HG03066 (cell line): Measurements from ENCODE around the gene SPTAN1.

Experiments
- ATAC-seq: cut with Tn5 transposase; IDR thresholded peaks from one replicate; pipeline ENCODE4 v1.9.1; 2021; ENCODE audit warnings: low read depth; ENCODE audit not compliant: unreplicated experiment

SPTAN1 gene

DNA sequence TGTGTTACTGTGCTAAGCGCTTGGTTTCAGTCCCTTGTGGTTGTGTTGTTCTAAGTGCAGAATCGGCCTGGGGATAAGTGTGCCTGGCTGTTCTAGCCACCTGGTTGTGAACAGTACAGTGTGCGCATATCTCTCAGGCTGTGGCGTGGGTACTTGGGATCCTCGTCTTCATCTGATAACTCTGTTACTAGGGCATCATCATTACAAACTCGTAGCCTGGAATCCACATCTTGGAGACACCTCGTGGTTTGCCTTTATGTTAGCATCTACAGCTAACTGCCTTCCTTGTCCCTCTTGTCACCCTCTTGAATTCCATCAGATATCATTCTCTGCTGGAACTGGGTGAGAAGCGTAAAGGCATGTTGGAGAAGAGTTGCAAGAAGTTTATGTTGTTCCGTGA, 41.5 kb downstream of the SPTAN1 start:
- no peak for ATAC-seq

GRCh38 chr9:128595471-128595870, 43.1 kb downstream of the SPTAN1 start:
- ATAC-seq: no peak

- ATAC-seq: no peak
These were observed 47.7 kb downstream of the SPTAN1 start for GRCh38 chr9:128600099-128600498.

DNA sequence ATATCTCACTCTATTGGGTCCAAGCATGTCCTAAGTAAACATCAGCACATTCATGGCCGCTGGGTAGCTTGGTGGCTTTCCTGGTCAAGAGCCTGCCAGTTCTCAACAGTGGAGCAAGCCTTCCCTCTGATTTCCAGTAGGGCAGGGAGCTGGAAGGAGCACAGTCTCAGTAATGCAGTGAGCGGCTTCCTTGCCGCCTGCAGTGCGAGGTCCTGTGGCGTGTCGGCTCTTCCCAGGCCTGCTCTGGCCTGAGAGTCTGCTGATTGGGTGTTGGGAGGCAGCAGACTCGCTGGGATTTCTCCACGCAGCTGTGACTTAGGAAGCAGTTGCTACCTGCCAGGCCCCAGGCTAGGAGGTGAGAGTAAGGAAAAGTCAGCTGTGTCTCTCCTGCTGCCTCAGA, 51.3 kb downstream of the SPTAN1 start:
- no peak for ATAC-seq

GRCh38 chr9:128607642-128608350, 55.4 kb downstream of the SPTAN1 start:
- ATAC-seq: no peak

GRCh38 chr9:128610897-128611296, 58.5 kb downstream of the SPTAN1 start:
- no peak for ATAC-seq

DNA sequence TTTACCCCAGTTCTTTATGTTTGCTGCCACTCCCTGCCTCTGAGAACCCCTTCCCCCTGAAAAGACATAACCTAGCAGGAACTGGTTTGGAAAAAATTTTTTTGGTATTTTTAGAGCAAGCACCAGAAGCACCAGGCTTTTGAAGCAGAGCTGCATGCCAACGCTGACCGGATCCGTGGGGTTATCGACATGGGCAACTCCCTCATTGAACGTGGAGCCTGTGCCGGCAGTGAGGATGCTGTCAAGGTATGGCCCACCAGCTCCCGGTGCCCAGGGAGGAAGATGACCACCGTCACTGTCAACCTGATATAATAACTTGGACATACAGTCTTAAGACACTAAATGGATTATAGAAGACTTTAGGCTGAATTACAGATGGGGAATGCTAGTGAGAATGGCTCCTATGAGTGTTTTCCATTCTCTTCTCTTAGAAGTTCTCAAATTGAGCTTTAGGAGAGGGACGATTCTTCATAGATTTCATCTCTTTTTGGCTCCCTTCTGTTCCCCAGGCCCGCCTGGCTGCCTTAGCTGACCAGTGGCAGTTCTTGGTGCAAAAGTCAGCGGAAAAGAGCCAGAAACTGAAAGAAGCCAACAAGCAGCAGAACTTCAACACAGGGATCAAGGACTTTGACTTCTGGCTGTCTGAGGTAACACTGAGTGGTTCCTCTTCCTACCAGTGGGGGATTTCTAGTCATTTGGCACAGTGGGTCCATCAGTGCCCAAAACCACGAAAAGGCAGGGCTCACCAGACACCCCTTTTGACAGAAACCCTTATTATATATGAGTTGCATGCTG, 59.4 kb downstream of the SPTAN1 start:
- ATAC-seq: no peak

DNA sequence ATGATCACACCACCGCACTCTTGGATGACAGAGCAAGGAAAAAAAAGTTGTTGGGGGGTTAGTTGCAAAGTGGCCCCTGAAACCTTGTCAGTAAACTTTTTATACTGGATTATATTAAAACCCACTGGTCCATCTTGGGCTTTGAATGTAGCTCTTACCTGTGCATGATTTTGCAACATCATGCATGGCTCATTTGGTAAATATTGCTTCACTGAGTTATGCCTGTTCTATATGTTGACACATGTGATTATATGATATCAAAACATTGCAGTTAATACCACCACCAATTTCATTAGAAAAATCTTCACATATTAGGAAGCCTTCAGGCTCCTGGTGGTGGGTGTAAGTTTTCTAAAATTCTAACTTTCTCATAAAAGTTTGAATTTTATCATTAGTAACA, 62.3 kb downstream of the SPTAN1 start:
- no peak for ATAC-seq

DNA sequence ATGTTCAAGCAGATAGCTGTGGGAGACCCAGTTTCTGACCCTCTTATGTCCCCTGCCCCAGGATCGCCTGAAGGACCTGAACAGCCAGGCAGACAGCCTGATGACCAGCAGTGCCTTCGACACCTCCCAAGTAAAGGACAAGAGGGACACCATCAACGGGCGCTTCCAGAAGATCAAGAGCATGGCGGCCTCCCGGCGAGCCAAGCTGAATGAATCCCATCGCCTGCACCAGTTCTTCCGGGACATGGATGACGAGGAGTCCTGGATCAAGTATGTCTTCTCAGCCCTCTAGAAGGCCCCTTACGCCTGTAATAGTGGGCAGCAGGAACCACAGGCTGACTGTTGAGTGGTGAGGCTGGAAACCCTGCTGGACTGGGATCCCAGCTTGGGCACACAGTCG, 63.2 kb downstream of the SPTAN1 start:
- ATAC-seq: no peak

- ATAC-seq: no peak
These were observed 65.6 kb downstream of the SPTAN1 start for GRCh38 chr9:128617943-128618342.

- no peak for ATAC-seq
These were observed 66.7 kb downstream of the SPTAN1 start for GRCh38 chr9:128619127-128619526.

- ATAC-seq: no peak
These were observed 67.4 kb downstream of the SPTAN1 start for GRCh38 chr9:128619779-128620178.

GRCh38 chr9:128621730-128622455, 69.5 kb downstream of the SPTAN1 start:
- no peak for ATAC-seq

- no peak for ATAC-seq
These were observed 72.2 kb downstream of the SPTAN1 start for GRCh38 chr9:128624566-128624965.

- no peak for ATAC-seq
These were observed 73.2 kb downstream of the SPTAN1 start for GRCh38 chr9:128625391-128626146.

GRCh38 chr9:128626181-128626580, 73.8 kb downstream of the SPTAN1 start:
- ATAC-seq: no peak

- ATAC-seq: no peak
These were observed 74.8 kb downstream of the SPTAN1 start for GRCh38 chr9:128627127-128627715.

- no peak for ATAC-seq
These were observed 75.5 kb downstream of the SPTAN1 start for GRCh38 chr9:128627906-128628305.

DNA sequence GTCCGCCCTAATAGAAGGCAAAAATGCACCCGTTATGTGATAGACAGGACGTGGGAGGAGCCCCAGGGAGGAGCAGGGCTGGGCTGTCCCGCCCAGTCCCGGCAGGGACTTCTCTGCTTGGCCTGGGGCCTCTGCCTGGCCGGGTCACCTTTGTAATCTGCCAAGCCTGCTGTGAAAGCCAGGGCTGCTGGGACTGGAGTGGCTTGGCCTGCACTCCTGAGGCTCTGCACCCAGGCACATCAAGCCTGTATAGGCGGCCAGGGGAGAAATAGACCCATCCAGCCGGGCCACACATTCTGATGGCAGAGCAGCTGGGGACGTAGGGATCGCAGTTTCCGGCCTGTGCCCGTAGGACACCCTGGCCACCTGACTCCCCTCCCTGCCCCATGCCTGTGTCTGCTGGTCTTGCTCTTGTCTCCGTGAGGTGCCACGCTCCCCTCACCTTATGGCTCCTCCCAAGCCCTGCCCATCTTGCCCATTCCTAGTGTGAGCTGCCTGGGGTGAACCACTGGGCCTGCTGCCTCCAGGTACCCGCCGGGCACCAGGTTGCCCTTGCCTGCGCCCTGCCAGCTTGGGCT, 76.2 kb downstream of the SPTAN1 start:
- ATAC-seq: no peak

GRCh38 chr9:128629136-128629535, 76.7 kb downstream of the SPTAN1 start:
- no peak for ATAC-seq
